ENCODE measurements around the gene CCDC78.

Gene CCDC78

DNA sequence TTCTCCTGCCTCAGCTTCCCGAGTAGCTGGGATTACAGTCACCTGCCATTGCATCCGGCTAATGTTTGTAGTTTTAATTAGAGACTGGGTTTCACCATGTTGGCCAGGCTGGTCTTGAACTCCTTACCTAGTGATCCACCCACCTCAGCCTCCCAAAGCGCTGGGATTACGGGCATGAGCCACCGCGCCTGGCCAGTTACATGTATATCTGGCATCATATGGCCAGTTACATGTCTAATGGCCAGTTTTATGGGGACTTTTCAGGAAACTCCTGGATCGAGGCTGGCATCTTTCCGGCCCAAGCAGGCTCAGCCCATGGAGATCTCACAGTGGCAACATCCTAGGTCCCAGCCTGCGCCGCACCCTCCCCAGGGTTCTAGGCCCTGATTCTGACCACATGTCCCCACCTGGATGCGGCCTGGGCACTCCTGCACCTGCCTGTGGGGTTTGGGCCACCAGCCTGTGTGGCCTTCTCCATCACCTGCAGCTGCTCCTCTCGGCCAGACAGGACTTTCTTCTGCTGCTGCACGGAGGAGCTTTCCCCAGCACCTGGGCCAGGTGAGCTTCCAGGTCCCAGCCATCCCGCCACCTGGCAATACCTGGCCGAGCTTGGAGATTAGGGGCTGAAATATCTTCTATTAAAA is 15.9 kb upstream of the CCDC78 start:
- peaks cover 9% of the 10 kb centered on the region; the same call in 1 of the 2 replicates for H3K79me2 ChIP-seq (ENCODE audit: insufficient read depth, low read length)
- H3K4me2 ChIP-seq (ENCODE audit: low read depth, low read length, poor library complexity, severe bottlenecking): no peak overlapping the region

DNA sequence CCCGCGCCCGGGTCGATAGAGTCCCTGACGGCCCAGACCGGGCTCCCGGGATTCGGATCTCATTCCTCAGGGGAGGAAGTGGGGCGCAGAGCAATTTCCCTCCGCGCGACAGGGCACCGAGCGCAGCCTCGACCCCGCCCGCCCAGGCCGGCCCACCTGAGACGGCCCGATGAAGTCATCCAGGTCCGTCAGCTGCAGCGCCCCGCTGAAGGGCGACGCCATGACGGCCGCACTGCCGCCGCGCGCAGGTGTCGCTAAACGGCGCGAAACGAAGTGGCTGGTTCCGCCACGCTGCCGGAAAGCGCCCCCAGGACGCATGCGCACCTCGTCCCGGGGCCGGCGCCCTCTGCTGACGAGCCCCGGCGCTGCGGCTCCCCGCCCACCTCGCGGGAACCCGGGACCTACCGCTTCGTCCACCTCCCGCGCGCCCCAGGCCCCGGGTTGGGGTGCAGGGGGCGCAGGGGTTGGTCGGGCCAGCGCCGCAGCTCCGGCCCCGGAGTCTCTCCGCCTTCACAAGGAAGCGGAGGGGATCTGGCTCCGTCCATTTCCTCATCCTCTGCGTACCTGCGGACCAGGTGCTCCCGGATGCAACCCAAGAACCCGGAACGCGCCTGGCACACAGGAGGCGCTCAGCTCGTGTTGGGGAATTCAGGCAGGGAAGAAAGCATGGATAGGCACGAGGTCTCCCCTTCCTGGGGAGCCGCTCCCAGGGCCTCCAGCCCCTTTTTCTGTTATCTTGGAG is 14.7 kb upstream of the CCDC78 start, which contains the start of gene CIAO3:
CIAO3 (minus strand) TSS at position 234 of the 742 bp plus-strand sequence; CDS start at position 222, 12 bp downstream.
- TF ChIP-seq, protein P1, sequence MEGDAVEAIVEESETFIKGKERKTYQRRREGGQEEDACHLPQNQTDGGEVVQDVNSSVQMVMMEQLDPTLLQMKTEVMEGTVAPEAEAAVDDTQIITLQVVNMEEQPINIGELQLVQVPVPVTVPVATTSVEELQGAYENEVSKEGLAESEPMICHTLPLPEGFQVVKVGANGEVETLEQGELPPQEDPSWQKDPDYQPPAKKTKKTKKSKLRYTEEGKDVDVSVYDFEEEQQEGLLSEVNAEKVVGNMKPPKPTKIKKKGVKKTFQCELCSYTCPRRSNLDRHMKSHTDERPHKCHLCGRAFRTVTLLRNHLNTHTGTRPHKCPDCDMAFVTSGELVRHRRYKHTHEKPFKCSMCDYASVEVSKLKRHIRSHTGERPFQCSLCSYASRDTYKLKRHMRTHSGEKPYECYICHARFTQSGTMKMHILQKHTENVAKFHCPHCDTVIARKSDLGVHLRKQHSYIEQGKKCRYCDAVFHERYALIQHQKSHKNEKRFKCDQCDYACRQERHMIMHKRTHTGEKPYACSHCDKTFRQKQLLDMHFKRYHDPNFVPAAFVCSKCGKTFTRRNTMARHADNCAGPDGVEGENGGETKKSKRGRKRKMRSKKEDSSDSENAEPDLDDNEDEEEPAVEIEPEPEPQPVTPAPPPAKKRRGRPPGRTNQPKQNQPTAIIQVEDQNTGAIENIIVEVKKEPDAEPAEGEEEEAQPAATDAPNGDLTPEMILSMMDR (IDR thresholded peaks at IDR 0.05; ENCODE audit: insufficient read depth, low read length, poor library complexity, severe bottlenecking): peak; percentile 81
- no peak for TF ChIP-seq EZH2phosphoT487 (conservative IDR thresholded peaks at IDR 0.05; ENCODE audit: low read length)
- H3K27ac ChIP-seq (ENCODE audit: low read depth, low read length): peak within 1 kb of the TSS; percentile 61
- peak within 1 kb of the TSS; percentile 95 for H3K9ac ChIP-seq (ENCODE audit: low read length)
- H3K4me3 ChIP-seq (ENCODE audit: insufficient read depth, low read length, poor library complexity, severe bottlenecking): peak within 1 kb of the TSS; percentile 98
- H3K9me2 ChIP-seq (replicated peaks; ENCODE audit: insufficient read depth, low read length): no peaks in the 10 kb centered on the region
- peaks cover 13% of the 10 kb centered on the region for H3F3A ChIP-seq (ENCODE audit: insufficient read depth)
- H2AFZ ChIP-seq (ENCODE audit: low read depth, low read length, severe bottlenecking): peak within 1 kb of the TSS; percentile 98
- H3K4me2 ChIP-seq (ENCODE audit: low read depth, low read length, poor library complexity, severe bottlenecking): peak within 1 kb of the TSS; percentile 96
- no peaks in the 10 kb centered on the region for H4K20me1 ChIP-seq (ENCODE audit: low read depth, low read length)
- H3K36me3 ChIP-seq (ENCODE audit: low read length): no peaks in the 10 kb centered on the region
- H3K27me3 ChIP-seq (ENCODE audit: low read length): no peaks in the 10 kb centered on the region
- peaks cover 9% of the 10 kb centered on the region; the same call in 1 of the 2 replicates for H3K79me2 ChIP-seq (ENCODE audit: insufficient read depth, low read length)
- no peaks in the 10 kb centered on the region for H3K9me3 ChIP-seq (ENCODE audit: insufficient read depth, low read length)

More for the DNA sequence above, 15.9 kb upstream of the CCDC78 start:
- Histone ChIP-seq H3K27ac (ENCODE audit: low read depth, low read length) (no peak overlapping the region), H3K9me2 (replicated peaks; ENCODE audit: insufficient read depth, low read length) (no peaks in the 10 kb centered on the region), H3K9me3 (ENCODE audit: insufficient read depth, low read length) (no peaks in the 10 kb centered on the region), H2AFZ (ENCODE audit: low read depth, low read length, severe bottlenecking) (no peak overlapping the region), H4K20me1 (ENCODE audit: low read depth, low read length) (no peaks in the 10 kb centered on the region), H3K36me3 (ENCODE audit: low read length) (no peaks in the 10 kb centered on the region), H3K27me3 (ENCODE audit: low read length) (no peaks in the 10 kb centered on the region), H3K9ac (ENCODE audit: low read length) (no peak overlapping the region), H3F3A (ENCODE audit: insufficient read depth) (peaks cover 13% of the 10 kb centered on the region), H3K4me3 (ENCODE audit: insufficient read depth, low read length, poor library complexity, severe bottlenecking) (no peak overlapping the region)
- TF ChIP-seq EZH2phosphoT487 (conservative IDR thresholded peaks at IDR 0.05; ENCODE audit: low read length): no peak
- TF ChIP-seq, protein P1 (IDR thresholded peaks at IDR 0.05; ENCODE audit: insufficient read depth, low read length, poor library complexity, severe bottlenecking): no peak

DNA sequence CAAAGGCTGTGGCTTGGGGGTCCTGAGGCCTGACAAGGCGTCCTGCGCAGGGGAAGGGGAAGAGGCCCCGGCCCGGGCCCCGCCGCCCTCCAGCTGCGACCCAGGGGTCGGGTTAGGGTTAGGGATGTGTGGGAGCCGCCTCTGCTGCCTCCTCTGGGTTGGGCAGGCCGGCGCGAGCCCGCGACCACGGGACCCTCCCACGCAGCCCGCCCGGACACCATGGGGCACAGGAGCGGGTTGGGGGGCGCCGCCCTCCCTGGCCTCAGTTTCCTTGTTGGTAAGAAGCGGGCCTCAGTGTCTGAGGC is 14.2 kb upstream of the CCDC78 start:
- H3K36me3 ChIP-seq (ENCODE audit: low read length): no peaks in the 10 kb centered on the region
- no peaks in the 10 kb centered on the region for H4K20me1 ChIP-seq (ENCODE audit: low read depth, low read length)
- H3K9ac ChIP-seq (ENCODE audit: low read length): peak overlapping the region; percentile 95
- H3K27ac ChIP-seq (ENCODE audit: low read depth, low read length): peak overlapping the region; percentile 61
- peaks cover 13% of the 10 kb centered on the region for H3F3A ChIP-seq (ENCODE audit: insufficient read depth)
- H3K27me3 ChIP-seq (ENCODE audit: low read length): no peaks in the 10 kb centered on the region
- no peaks in the 10 kb centered on the region for H3K9me2 ChIP-seq (replicated peaks; ENCODE audit: insufficient read depth, low read length)
- no peaks in the 10 kb centered on the region for H3K9me3 ChIP-seq (ENCODE audit: insufficient read depth, low read length)
- peak overlapping the region; percentile 84 for H3K4me2 ChIP-seq (ENCODE audit: low read depth, low read length, poor library complexity, severe bottlenecking)
- no peak overlapping the region for H2AFZ ChIP-seq (ENCODE audit: low read depth, low read length, severe bottlenecking)
- TF ChIP-seq, protein P1 (IDR thresholded peaks at IDR 0.05; ENCODE audit: insufficient read depth, low read length, poor library complexity, severe bottlenecking): no peak
- peaks cover 9% of the 10 kb centered on the region; the same call in 1 of the 2 replicates for H3K79me2 ChIP-seq (ENCODE audit: insufficient read depth, low read length)
- peak overlapping the region; percentile 96 for H3K4me3 ChIP-seq (ENCODE audit: insufficient read depth, low read length, poor library complexity, severe bottlenecking)
